DMS114 treated with DMSO at 0.1 percent for 48 hours (cell line): ENCODE results near the gene MAPK11.

Experiments used
- DNase-seq: peaks from one replicate; lab custom pipeline; 2025; ENCODE audit not compliant: unreplicated experiment; lab: John Stamatoyannopoulos, UW

The MAPK11 gene

DNA sequence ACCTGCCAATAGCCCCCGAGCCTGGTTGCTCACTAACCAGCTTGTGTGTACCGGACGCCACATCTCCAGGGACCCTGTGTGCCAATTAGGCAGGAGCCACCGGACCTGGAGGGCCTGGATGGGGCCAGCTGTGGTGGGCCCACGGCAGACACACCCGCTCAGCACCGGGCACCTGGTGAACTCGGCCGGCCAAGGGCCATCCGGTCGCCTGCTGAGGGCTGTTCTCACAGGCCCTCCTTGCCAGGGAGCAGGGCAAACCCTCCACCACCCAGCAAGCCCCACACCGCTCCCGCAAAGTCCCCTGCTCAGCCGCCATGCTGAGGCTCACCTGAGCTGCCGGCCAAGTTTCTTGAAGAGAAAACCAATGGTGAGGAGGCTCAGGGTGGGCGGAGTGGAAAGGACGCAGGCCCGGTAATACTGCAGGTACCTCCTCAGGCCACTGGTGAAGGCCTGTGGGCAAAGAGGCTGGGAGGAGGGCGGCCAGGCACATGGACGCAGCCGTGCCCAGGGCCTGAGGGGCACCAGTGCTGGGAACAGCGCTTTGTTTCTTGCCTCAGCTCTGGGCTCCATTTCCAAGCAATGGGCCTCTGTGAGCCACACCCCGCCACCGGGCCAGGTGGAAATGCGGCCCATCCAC is 42.5 kb downstream of the MAPK11 start:
- DNase-seq = no peak

DNA sequence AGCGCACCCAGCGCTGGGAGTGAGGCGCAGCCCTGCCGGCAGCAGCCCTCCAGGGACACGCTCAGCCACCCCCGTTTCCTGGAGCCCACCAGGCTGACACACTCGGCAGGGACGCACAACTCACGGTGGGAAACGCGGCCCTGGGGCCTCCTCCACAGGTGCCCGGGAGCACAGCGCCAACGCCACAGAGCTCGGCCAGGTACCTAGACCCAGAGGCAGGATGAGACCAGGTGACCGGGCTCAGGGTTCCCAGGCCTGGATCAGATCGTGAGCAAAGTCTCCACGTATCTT is 43.4 kb downstream of the MAPK11 start:
- DNase-seq = no peak

DNA sequence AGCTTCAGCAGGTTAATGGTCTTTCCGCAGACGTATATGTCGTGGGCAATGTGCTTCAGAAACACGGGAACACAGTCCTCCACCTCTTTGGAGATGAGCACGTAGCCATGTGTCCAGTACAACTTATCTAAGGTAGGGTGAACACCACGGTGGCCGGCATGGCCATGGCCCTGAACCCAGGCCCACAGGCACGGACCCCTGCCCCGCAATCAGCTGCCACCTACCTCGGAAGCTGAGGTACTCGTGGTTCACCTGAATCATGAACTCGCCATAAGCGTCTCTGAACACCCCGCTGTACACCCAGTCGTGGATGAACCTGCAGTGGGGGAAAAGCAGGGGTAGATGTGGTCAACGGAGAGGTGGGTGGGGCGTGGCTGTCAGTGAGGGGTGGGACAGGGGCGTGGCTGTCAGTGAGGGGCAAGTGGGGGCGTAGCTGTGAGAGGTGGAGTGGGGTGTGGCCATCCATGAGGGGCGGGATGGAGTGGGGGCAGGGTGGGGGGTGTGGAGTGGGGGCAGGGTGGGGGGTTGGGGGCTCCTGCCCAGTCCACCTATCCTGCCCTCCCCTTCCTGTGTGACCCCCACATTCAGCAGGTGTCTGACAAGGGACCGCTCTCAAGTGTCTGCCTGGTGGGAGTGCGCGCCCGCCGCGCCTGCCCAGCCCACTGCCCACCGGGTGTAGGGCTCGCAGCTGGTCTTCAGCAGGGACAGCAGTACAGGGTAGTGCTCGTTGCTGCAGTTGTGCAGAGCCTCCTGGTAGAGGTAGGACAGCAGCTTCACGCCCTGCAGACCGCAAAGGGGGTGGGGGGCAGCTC is 43.9 kb downstream of the MAPK11 start:
- no peak for DNase-seq

DNA sequence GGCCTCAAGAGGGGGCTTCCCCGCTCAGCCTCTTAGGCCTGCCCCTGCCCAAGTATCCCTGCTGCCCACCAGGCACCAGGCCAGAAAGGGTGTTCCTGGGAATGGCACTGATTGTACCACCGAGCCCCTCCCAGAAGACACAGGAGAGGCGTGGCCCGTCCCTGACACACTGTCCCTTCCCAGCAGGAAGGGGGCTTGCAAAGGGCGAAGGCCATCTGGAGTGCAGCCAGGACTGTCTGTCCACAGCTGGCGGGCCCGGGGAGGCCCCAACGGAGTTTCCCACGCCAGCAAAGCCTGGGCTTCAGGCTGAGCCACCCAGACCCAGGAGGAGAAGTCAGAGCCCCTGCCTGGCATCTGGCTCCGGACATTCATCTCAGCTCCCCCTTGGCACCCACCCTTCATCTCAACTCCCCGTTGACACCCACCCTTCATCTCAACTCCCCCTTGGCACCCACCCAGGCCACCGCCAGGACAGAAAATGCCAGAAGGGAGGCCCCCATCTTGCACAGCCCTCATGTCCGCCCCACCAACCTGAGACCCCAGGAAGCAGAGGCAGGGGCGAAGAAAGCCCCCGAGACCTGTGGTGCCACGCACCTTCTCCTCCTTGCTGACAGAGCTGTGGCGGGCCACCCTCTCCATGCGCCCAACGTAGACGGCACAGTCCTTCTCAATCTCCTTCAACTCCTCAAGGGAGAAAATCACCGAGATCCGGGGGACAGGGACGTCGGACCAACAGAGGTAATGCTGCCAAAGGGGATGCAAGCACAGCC is 44.8 kb downstream of the MAPK11 start:
- DNase-seq = no peak

DNA sequence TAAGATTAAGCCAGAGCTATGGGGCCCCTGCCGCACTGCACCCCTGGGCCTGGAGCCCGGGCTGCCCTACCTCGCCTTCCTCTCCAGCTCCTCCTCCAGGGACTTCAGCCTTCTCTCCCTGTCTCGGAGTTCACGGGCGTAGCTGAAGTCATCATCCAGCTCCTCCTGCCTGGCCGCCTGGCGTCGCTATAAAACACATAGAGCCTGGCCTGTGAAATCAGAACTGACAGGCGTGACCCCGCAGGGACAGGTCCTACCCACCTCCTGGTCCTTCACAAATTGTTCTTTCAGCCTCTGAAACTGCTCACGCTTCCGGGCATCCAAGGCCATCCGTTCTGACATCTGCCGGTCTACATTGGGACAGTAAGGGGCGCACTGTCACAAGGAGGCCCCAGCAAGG is 46.1 kb downstream of the MAPK11 start:
- DNase-seq = no peak

DNA sequence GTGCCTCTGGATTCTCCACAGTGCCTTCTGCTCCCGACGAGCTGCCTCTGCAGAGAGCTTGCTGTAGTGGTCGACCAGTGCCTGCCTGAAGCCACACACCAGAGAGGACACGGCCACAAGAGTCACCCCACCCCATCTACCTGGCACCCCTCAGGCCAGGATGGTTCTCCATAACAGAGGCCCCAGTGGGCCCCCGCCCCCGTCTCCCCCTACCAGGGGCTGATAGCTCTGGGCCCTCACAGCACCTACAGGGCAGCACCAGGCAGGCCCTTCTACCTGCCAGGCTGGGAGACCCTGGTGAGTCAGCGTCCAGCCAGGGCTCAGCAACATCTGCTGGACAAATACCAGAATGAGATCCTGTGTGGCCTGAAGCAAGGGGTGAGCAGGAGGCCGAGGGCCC is 47.7 kb downstream of the MAPK11 start:
- no peak for DNase-seq

DNA sequence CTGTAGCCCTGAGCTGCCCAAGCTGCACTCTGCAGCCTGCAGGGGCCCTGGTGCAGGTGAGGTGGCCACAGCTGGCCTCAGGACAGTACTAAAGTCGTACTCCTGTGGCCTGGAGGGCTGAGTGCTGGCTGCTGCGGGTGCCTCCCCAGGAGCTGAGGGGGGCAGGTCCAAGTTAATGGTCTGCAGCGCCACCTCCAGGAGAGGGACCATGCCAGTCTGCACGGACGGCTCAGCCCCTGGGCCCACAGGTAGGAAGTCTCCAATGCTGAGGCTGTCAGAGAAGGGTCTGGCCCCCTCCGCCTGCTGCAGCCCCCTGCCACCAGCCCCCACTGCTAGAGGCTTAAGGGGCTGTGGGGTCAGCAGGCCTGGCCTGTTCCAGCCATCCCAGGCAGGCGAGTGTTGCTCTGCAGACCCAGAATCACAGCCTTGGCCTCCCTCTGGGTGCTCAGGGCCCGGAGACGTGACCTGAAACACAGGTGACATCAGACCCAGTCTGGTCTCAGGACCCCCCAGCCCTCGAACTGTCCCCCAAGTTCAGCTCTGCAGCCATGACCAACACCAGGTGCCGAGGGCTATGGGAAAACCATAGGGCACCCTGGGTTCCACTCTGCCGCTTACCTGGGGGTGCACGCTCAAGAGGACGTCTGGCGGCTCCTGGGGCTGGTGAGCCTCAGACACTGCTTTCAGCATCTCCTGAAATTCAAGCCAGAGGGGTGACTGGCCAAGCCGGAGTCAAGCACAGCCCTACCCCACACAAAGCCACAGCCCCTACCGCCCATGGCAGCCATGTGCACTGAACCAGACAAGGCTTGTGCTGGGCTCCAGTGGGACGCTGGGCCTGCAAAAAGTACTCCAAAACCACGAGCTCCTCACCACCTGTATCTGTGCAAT is 48.5 kb downstream of the MAPK11 start:
- DNase-seq = no peak

DNA sequence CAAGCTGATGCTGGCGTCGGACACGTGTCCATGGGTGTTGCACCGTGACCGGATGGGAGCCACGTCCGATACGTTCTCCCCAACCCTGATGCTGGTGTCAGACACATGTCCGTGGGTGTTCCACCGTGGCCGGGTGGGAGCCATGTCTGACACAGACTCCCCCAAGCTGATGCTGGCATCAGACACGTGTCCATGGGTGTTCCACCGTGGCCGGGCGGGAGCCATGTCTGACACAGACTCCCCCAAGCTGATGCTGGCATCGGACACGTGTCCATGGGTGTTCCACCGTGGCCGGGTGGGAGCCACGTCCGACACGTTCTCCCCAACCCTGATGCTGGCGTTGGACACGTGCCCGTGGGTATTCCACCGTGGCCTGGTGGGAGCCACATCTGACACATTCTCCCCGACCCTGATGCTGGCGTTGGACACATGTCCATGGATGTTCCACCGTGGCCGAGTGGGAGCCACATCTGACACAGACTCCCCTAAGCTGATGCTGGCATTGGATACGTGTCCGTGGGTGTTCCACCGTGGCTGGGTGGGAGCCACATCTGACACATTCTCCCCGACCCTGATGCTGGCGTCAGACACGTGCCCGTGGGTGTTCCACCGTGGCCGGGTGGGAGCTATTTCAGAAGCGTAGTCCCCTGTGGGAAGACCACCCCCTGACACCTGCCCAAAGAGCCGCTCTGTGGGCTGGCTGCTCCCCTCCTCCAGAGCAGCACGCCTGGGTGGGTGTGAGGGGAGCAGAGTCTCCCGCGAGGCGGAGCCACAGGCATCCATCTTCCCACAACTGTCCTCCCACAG is 49.4 kb downstream of the MAPK11 start:
- no peak for DNase-seq

DNA sequence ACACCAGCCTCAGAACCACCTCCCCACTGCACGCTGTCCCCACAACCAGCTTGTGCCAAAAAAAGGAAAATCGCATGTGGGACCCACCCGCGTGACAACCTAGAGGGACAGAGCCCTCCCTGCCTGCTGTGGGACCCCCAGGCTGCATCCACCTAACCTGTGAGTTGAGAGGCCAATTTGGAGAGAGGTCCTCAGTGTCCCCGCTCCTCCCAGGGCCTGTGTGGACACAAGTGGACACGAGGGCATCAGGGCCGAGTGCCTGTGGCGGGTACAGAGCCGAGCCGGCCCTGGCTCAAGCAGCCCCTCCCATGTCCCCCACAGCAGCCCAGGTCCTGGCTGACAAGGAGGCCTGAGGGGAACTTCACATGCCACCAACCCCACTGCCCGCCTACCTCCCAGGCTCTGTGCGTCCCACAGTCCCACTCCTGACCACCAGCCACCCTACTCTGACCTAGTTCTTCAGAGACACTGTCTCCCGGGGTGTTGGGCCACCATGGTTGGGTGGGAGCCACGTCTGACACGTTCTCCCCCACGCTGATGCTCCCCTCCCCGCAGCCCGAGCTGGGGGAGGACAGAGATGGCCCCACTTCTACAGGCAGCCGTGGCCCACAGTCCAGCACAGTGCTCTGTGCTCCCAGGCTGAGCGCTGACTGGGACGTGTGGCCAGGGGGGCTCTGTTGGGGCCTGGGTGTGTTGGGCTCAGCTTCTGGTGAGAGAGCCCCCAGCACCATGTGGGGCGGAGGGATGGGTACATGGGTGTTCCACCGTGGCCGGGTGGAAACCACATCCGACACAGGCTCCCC is 50.2 kb downstream of the MAPK11 start:
- no peak for DNase-seq

DNA sequence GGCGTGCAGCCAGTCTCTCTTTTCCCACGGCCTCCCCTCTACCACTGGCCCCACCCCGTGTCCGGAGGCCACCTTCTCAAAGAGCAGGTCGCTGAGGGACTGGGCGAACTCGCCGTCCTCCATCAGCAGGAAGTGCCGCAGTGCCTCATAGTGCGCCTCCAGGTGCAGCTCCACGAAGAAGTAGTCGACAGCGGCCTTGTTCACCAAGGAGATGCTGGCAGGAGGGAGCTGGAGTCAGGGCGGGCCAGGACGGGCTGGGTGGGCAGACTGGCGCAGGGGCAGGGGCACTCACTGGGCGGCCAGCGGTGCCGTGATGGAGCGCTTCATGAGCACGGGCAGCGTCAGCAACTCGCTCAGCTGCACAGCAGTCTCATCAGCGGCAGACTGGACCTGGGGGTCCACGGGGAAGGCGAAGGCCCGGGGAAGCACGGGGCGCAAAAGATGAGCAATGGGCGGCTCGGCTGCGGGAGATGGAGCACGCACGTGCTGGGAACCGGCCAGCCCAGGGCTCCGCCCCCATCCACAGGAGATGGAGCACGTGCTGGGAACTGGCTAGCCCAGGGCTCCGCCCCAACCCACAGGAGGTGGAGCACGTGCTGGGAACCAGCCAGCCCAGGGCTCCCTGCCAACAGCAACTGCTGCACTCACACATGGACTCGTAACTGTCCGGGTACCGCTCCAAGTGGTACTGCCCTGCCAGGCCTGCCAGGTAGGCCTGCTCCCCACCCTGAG is 51.0 kb downstream of the MAPK11 start:
- no peak for DNase-seq

DNA sequence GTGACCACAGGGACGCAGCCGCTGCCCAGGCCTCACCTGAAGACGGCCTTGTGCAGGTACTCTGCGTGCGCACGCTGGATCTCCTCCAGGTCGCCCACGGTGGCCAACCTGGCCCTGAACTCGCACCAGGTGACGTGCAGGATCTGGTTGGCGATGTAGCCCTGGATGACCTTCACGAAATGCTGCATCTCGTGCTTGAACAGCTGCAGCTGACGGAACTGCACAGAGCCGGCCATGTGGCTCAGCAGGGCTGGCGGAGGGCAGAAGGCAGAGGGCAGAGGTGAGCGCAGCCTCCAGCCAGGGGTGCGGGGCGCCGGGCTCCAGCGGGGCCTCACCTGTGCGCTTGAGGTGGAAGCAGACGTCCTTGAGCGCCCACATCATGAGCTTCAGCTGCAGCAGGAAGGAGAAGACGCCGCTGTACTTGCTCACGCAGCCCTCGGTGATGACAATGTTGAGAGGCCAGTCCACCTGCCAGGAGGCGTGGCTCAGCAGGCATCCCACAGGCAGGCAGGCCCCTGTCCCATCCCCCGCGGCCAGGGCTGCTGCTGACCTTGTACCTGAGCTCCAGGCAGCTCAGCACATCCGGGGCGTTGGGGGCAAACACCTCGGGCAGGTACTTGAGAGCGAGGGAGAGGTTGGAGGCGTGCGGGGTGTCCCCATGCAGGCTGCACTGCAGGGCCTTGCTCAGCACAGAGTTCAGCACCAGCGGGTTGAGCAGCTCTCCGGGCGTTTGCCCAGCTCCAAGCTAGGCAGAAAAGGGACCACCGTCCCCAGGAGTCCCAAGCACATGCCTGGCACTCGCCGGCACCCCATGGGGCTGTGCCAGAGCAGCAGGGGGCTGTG is 51.8 kb downstream of the MAPK11 start:
- DNase-seq = no peak

DNA sequence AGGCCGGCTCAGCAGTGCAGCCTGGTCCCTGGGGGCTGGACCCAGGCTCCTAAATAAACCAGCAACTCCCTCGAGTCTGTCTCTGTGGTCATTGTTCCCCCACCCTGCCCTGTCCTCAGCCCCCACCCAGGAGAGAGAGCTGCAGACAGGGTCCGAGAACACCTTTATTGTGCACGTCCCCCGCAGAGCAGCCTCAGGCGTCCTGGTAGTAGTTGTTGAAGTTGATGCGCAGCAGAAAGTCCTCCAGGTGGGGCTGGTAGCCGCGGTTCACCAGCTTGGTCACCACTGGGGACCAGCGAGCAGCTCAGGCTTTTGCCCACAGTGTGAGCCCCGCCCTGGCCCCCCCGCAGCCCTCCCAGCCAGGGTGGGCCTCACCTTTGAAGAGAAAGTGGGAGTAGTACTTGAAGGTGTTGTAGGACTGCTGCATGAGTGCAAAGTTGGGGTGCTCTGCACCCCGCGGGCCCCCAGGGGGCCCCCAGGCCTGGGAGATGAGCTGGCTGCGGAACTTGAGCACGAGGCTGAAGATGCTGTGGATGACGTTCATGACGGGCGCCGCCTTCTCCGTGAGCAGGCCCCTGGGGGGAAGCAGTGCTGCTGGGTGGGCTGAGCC is 52.5 kb downstream of the MAPK11 start:
- DNase-seq = no peak

DNA sequence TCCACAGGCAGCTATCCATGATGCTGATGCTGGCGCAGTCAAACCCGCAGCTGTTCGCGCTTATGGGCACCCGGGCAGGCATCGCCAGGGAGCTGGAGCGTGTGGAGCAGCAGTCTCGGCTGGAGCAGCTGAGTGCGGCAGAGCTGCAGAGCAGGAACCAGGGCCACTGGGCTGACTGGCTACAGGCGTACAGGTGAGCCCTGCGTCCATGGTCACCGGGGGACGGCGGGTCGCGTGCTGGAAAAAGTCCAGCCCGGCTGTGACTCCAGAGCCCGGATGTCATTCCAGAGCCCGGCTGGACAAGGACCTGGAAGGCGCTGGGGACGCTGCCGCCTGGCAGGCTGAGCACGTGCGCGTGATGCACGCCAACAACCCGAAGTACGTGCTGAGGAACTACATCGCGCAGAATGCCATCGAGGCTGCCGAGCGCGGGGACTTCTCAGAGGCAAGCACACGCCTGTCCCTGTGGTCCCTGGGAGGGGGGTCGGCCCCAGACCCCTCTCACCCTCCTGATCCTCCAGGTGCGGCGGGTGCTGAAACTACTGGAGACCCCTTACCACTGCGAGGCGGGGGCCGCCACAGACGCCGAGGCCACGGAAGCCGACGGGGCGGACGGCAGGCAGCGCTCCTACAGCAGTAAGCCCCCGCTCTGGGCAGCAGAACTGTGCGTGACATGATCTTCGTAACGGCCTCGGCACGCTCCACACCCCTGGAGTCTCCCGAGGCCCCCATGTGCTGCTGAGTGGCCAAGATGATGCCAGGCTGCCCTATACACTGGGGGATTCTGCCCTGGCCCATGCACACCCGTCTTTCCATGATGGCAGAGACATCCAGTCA is 53.3 kb downstream of the MAPK11 start:
- no peak for DNase-seq

DNA sequence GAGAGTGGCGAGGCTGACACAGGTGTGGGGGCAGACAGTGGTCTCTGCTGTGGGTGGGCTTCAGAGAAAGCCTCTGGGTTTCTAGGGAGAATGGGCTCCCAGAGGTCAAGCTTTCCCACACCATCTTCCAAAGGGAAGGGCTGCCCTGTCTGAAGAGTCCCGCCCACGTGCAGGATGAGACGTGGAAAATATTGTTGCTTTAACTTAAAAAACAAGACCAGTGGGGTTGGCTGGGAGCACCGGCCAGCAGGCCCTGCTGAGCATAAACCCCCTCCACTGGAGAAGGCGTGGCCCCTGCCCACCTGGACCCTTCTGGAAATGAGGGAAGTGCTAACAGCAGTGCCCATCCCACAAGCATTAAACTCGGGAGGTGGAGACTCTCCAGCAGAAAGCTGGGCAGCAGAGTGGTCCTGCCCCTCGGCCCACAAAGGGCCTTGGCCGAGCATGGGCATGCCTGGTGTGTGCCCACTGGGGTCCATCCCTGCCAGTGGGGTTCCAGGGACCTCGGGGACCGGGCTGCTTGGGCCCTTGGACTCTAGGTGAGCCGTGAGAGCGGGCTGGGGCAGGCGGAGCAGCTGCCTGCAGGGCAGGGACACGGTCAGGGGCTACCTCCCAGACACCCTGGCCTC is 54.0 kb downstream of the MAPK11 start:
- DNase-seq = no peak

DNA sequence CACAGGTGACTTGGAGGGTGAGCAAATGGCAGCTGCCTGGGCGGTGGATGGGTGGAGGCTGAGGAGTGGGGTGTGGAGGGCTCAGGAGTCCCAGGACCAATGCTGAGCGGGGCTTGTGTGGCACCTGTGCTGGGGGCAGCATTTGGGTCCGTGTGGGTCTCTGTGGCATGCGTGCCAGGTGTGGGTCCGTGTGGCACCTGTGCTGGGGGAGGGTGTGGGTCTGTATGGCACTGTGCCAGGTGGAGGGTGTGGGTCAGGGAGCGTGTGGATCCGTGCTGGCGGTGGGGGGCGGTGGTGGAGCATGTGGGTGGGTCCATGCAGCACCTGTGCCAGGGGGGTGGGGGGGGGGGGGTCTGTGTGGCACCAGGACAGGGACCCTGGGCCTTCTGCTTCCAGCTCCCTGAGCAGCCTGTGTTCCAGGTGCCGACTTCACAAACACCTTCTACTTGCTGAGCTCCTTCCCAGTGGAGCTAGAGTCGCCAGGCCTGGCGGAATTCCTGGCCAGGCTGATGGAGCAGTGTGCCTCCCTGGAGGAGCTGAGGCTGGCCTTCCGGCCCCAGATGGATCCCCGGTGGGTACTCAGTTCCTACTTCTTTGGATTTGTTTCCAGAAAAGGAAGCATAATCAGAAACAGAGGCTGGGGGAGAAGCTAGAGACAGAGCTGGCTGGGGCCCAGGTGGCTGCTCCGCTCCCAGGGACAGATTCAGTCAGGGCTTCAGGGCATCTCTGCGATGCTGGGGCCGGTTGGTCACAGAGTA is 54.7 kb downstream of the MAPK11 start:
- DNase-seq = no peak
